Stimulated activated CD4-positive, alpha-beta T cell treated with anti-CD3 and anti-CD28 coated beads, Interleukin-4, amount 100 ng/mL, for 1 hour (primary cell): ENCODE measurements around the gene PDXK.
"Not testable (repeated sequence)": the region's sequence is repeated elsewhere in the genome, so short reads cannot be mapped to it uniquely, and the experiment has no call there.

Experiments
- DNase-seq: peaks from one replicate; pipeline ENCODE4 v3.0.0-alpha.2; 2020

The PDXK gene

GRCh38 chr21:43718872-43719747, at the start of gene PDXK:
TSS of gene PDXK (plus strand) at chr21:43719129. CDS start at chr21:43719295, 166 bp downstream.
- DNase-seq: peak; percentile 73

GRCh38 chr21:43669828-43670605, 48.9 kb upstream of the PDXK start:
- no peak for DNase-seq

GRCh38 chr21:43675871-43676270, 43.1 kb upstream of the PDXK start:
- no peak for DNase-seq

GRCh38 chr21:43676391-43676790, 42.5 kb upstream of the PDXK start:
- DNase-seq: no peak

- DNase-seq: no peak
Observed at GRCh38 chr21:43679951-43680350, 39.0 kb upstream of the PDXK start.

GRCh38 chr21:43680421-43680820, 38.5 kb upstream of the PDXK start:
- DNase-seq: not testable (repeated sequence)

- no peak for DNase-seq
Observed at GRCh38 chr21:43681650-43682049, 37.3 kb upstream of the PDXK start.

- DNase-seq: no peak
Observed at GRCh38 chr21:43684424-43684823, 34.5 kb upstream of the PDXK start.

GRCh38 chr21:43686811-43687565, 31.9 kb upstream of the PDXK start:
- DNase-seq: no peak

- DNase-seq: no peak
Observed at GRCh38 chr21:43687566-43688399, 31.1 kb upstream of the PDXK start.

- DNase-seq: no peak
Observed at GRCh38 chr21:43688906-43689305, 30.0 kb upstream of the PDXK start.

GRCh38 chr21:43689556-43690337, 29.2 kb upstream of the PDXK start:
- DNase-seq: no peak

- no peak for DNase-seq
Observed at GRCh38 chr21:43690346-43690745, 28.6 kb upstream of the PDXK start.

GRCh38 chr21:43691086-43691795, 27.7 kb upstream of the PDXK start:
- DNase-seq: no peak

GRCh38 chr21:43691801-43692200, 27.1 kb upstream of the PDXK start:
- no peak for DNase-seq

- no peak for DNase-seq
Observed at GRCh38 chr21:43692949-43693348, 26.0 kb upstream of the PDXK start.

- no peak for DNase-seq
Observed at GRCh38 chr21:43693981-43694380, 24.9 kb upstream of the PDXK start.

- DNase-seq: no peak
Observed at GRCh38 chr21:43694437-43695079, 24.4 kb upstream of the PDXK start.

- no peak for DNase-seq
Observed at GRCh38 chr21:43696214-43696613, 22.7 kb upstream of the PDXK start.
